Ovary (tissue), 3 donors: Measurements from ENCODE around the gene MTLN.

Source experiments
- CTCF ChIP-seq, 3 donors: fragments of 450-650 bp in 2 of 3; fragments of 200-600 bp in 1 of 3; IDR thresholded peaks; one replicate each; pipeline versions ENCODE4 v1.5.1 to v1.8.0; 2016 to 2022; ENCODE audit warnings: antibody characterized with exemption in 3 of 3, mild to moderate bottlenecking in 1 of 3
- POLR2A ChIP-seq: fragments of 450-650 bp; IDR thresholded peaks from one replicate; pipeline ENCODE4 v1.6.1; 2017; ENCODE audit warnings: antibody characterized with exemption, mild to moderate bottlenecking, moderate library complexity
- donor health status: DM: no; HTN: no; CAD: no.

DNA sequence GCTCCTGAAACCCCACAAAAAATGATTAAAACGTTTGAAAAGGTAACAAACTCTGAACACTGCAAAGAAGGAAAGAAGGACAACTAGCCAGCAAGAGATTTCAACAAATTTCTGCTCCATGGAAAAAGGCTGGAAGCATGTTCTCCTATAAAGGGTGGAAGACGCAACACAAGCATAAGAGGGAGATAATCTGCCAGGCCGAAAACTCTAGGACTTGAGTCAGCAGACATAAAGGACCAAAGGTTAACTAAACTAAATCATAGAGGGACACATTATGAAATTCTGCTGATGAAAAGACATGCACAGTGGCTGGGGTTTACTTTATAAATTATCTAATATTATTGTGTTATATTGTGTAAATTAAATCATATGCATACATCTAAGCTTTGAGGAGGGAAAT, 14.3 kb downstream of the MTLN start:
- TF ChIP-seq POLR2A (no peak), CTCF (IDR thresholded peaks at IDR 0.05) (no peak)
